GM12892 (cell line): ENCODE measurements around the gene STRBP.
"Not testable (repeated sequence)": the region's sequence is repeated elsewhere in the genome, so short reads cannot be mapped to it uniquely, and the experiment has no call there.

Experiments used
- DNase-seq: peaks from one replicate; pipeline ENCODE4 v3.0.0; 2011; ENCODE audit not compliant: insufficient read length
- FAIRE-seq: peaks from 2 replicates; lab custom pipeline; 2011; peaks lifted over from hg19 to GRCh38; lab: Jason Lieb, UNC
- POLR2A ChIP-seq: IDR thresholded peaks from 2 replicates; pipeline ENCODE4 v1.6.1; 2011; ENCODE audit warnings: low read depth, low read length, control low read depth
- POLR2AphosphoS5 ChIP-seq: IDR thresholded peaks from 2 replicates; pipeline ENCODE4 v1.6.1; 2011; ENCODE audit warnings: low read depth, low read length, control low read depth
- TAF1 ChIP-seq: IDR thresholded peaks from 2 replicates; pipeline ENCODE4 v1.6.1; 2011; ENCODE audit warnings: low read depth, mild to moderate bottlenecking, control low read depth, low read length, borderline replicate concordance

STRBP gene

GRCh38 chr9:123300554-123300953 is 32.2 kb upstream of the STRBP start:
- FAIRE-seq: no peak
- TF ChIP-seq TAF1: no peak
- no peak for TF ChIP-seq POLR2AphosphoS5
- no peak for TF ChIP-seq POLR2A

GRCh38 chr9:123299558-123300126 is 31.3 kb upstream of the STRBP start:
- no peak for TF ChIP-seq TAF1
- no peak for TF ChIP-seq POLR2A
- no peak for TF ChIP-seq POLR2AphosphoS5
- FAIRE-seq: no peak
- DNase-seq: no peak

More at GRCh38 chr9:123300554-123300953, 32.2 kb upstream of the STRBP start:
- DNase-seq: no peak

- DNase-seq (no peak), FAIRE-seq (no peak)
- TF ChIP-seq TAF1: no peak
- no peak for TF ChIP-seq POLR2A
- TF ChIP-seq POLR2AphosphoS5: no peak
These were observed 27.8 kb upstream of the STRBP start for GRCh38 chr9:123296174-123296573.

GRCh38 chr9:123291736-123292135 is 23.4 kb upstream of the STRBP start:
- DNase-seq: no peak
- no peak for TF ChIP-seq POLR2A
- no peak for TF ChIP-seq POLR2AphosphoS5
- no peak for TF ChIP-seq TAF1
- FAIRE-seq: no peak

- no peak for DNase-seq
- no peak for FAIRE-seq
- TF ChIP-seq POLR2AphosphoS5: no peak
- no peak for TF ChIP-seq POLR2A
- TF ChIP-seq TAF1: no peak
These were observed 22.4 kb upstream of the STRBP start for GRCh38 chr9:123290764-123291163.

GRCh38 chr9:123287639-123288038 is 19.3 kb upstream of the STRBP start:
- DNase-seq (no peak), FAIRE-seq (no peak)
- TF ChIP-seq POLR2A: no peak
- no peak for TF ChIP-seq POLR2AphosphoS5
- no peak for TF ChIP-seq TAF1

GRCh38 chr9:123286324-123286723 is 17.9 kb upstream of the STRBP start:
- TF ChIP-seq POLR2A (no peak), POLR2AphosphoS5 (no peak), TAF1 (no peak)
- FAIRE-seq: no peak
- DNase-seq: no peak

- no peak for FAIRE-seq
- DNase-seq: no peak
- no peak for TF ChIP-seq POLR2A
- no peak for TF ChIP-seq POLR2AphosphoS5
- TF ChIP-seq TAF1: no peak
These were observed 16.3 kb upstream of the STRBP start for GRCh38 chr9:123284656-123285055.

GRCh38 chr9:123283455-123283854 is 15.1 kb upstream of the STRBP start:
- DNase-seq: no peak
- TF ChIP-seq TAF1 (no peak), POLR2A (no peak), POLR2AphosphoS5 (no peak)
- FAIRE-seq: no peak

- FAIRE-seq: no peak
- no peak for TF ChIP-seq POLR2A
- no peak for TF ChIP-seq TAF1
- TF ChIP-seq POLR2AphosphoS5: no peak
- DNase-seq: no peak
These were observed 14.6 kb upstream of the STRBP start for GRCh38 chr9:123283048-123283408.

GRCh38 chr9:123282362-123283047 is 14.1 kb upstream of the STRBP start:
- no peak for TF ChIP-seq TAF1
- no peak for TF ChIP-seq POLR2AphosphoS5
- no peak for TF ChIP-seq POLR2A
- DNase-seq (no peak), FAIRE-seq (no peak)

GRCh38 chr9:123281659-123282350 is 13.4 kb upstream of the STRBP start:
- TF ChIP-seq TAF1: no peak
- no peak for TF ChIP-seq POLR2A
- no peak for FAIRE-seq
- no peak for DNase-seq

GRCh38 chr9:123278879-123279493 is 10.6 kb upstream of the STRBP start:
- not testable (repeated sequence) for FAIRE-seq

More at GRCh38 chr9:123278879-123279493, 10.6 kb upstream of the STRBP start:
- DNase-seq: not testable (repeated sequence)
